Measurements from ENCODE around the gene GPC5.
"Not testable (repeated sequence)": the region's sequence is repeated elsewhere in the genome, so short reads cannot be mapped to it uniquely, and the experiment has no call there.

GPC5 gene

DNA sequence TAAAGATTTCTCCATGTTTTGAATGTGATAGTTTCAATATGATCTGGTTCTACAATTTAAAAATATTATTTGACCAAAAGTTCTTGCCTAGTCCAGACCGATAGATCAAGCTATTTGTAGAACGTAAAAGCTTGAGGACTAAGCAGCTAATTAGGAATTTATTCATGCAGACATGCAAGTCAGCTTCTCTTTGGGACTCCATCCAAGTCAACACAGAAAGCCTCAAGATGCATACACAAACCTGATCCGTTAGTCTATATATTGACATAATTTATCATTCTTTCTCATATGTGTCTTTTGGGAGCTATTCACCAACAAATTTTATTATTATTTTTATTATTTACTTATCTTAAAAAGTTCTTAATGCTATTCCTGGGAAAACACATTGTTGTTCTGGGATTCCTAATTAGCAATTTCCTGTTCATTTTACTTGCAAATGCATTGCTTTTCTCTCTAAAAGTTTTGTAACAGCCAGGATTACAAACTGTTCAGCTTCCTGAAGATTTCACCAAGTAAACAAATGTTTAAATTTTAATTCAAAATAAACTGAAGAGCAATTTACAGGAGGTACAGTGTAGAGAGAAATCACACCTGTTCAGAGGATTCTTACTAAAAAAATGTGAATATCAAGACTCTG is 375.3 kb downstream of the GPC5 start:
- no peak for DNase-seq
- Histone ChIP-seq H3K27me3 (no peaks in the 10 kb centered on the region), H3K36me3 (no peaks in the 10 kb centered on the region), H3K4me1 (no peaks in the 10 kb centered on the region), H3K4me3 (no peak overlapping the region), H3K27ac (no peak overlapping the region), H3K9me3 (no peaks in the 10 kb centered on the region)
- TF ChIP-seq, protein P1, sequence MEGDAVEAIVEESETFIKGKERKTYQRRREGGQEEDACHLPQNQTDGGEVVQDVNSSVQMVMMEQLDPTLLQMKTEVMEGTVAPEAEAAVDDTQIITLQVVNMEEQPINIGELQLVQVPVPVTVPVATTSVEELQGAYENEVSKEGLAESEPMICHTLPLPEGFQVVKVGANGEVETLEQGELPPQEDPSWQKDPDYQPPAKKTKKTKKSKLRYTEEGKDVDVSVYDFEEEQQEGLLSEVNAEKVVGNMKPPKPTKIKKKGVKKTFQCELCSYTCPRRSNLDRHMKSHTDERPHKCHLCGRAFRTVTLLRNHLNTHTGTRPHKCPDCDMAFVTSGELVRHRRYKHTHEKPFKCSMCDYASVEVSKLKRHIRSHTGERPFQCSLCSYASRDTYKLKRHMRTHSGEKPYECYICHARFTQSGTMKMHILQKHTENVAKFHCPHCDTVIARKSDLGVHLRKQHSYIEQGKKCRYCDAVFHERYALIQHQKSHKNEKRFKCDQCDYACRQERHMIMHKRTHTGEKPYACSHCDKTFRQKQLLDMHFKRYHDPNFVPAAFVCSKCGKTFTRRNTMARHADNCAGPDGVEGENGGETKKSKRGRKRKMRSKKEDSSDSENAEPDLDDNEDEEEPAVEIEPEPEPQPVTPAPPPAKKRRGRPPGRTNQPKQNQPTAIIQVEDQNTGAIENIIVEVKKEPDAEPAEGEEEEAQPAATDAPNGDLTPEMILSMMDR (IDR thresholded peaks at IDR 0.05): no peak
- intact Hi-C loops (cut with DNase I; ENCODE audit: low total_unique reads): no loop called here

DNA sequence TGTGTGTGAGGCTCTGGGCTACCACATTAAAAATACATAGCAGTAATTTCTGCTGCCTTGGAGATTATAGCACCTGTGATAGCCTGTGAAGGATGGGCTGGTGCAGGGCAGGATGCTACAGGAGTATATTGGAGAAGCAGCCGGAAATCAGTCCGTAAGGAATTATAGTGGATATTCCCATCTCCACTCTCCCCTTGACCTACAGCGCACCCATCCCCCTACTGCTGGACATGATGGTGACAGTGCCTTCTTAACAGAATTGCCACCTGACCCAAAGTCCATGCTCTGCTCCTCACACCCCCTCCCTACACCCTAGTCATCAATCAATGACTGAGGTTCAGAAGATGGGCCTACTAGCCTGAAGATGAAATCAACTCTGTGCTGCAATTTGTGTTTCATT is 376.0 kb downstream of the GPC5 start:
- Histone ChIP-seq H3K4me1 (no peaks in the 10 kb centered on the region), H3K27me3 (no peaks in the 10 kb centered on the region), H3K36me3 (no peaks in the 10 kb centered on the region), H3K9me3 (no peaks in the 10 kb centered on the region), H3K27ac (no peak overlapping the region), H3K4me3 (no peak overlapping the region)
- TF ChIP-seq, protein P1 (IDR thresholded peaks at IDR 0.05): no peak
- no peak for DNase-seq
- intact Hi-C loops (cut with DNase I; ENCODE audit: low total_unique reads): no loop called here

DNA sequence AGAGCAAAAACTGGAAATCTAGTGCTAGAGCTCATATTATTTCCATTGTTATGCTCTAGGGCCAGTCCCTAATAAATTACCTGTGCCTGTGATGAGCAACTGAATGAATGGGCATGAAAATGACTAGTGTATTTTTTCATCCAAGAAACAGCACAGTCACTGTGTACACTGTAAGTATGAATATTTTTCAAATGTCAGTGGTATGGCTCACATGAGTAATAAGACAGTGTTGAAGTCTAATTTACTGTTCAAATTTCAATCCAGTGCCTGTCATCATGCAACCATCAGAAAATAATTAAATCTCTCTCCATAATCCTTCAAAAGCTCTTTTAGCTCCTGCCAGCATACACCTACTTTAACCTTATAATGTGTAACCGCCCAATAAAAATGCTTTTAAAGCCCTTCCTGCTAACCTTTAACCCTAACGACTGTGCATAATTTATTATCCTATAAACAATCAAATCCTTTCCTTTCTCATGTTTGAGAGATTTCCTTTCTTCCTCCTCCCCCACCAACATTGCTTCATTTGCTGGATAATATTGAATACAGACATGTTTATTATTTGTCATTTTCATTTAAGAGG is 378.3 kb downstream of the GPC5 start:
- H3K27me3 ChIP-seq: no peaks in the 10 kb centered on the region
- TF ChIP-seq, protein P1 (IDR thresholded peaks at IDR 0.05): no peak
- H3K9me3 ChIP-seq: no peaks in the 10 kb centered on the region
- DNase-seq: no peak
- H3K36me3 ChIP-seq: no peaks in the 10 kb centered on the region
- H3K4me3 ChIP-seq: no peak overlapping the region
- no peak overlapping the region for H3K27ac ChIP-seq
- H3K4me1 ChIP-seq: no peaks in the 10 kb centered on the region
- intact Hi-C loops (cut with DNase I; ENCODE audit: low total_unique reads): no loop called here

DNA sequence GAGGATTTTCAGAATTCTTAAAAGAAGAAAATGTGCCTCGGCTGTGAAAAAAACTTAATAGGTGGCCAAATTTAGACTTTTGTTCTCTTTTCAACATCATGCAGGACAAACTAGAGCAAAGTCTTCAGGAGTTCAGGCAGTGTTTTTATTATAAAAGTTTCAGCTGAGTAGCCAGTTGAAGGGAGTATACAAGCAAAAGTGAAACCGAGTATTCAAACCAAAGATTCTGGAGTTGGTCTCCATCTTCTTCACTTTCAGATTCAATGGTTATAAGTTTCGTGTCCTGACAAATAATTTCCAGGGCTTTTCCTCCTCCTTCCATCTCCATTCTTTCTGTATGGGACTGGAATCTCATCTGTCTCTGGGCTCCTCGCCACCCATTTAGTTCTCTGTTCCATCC is 379.7 kb downstream of the GPC5 start:
- Histone ChIP-seq H3K4me3 (no peak overlapping the region), H3K36me3 (no peaks in the 10 kb centered on the region), H3K9me3 (no peaks in the 10 kb centered on the region), H3K27ac (no peak overlapping the region), H3K4me1 (no peaks in the 10 kb centered on the region), H3K27me3 (no peaks in the 10 kb centered on the region)
- TF ChIP-seq, protein P1 (IDR thresholded peaks at IDR 0.05): no peak
- intact Hi-C loops (cut with DNase I; ENCODE audit: low total_unique reads): no loop called here
- DNase-seq: no peak

DNA sequence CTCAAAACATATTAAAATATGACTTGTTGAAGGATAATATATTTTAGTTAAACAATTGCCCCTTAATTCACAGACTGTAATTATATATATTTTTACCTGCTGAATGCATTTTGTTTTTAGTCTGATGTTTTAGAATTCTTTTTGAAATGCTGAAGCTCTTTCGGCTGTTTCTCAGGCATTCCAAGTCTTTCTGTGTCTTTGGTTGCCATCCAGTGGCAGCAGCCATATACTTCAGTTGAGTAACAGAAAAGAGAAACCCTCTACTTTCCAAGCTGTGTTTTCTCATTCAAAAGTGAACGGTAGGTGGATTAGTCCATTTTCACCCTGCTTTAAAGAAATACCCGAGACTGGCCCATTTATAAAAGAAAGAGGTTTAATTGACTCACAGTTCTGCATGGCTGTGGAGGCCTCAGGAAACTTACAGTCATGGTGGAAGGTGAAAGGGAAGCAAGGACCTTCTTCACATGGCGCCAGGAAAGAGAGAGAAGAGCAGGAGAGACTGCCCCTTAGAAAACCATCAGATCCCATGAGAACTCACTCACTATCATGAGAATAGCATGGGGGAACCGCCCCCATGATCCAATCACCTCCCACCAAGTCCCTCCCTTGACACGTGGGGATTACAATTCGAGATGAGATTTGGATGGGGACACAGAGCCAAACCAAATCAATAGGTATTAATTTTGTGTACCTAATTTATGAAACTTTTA is 383.7 kb downstream of the GPC5 start:
- H3K36me3 ChIP-seq; H3K27ac ChIP-seq; H3K4me1 ChIP-seq; DNase-seq; H3K9me3 ChIP-seq; H3K27me3 ChIP-seq; H3K4me3 ChIP-seq; intact Hi-C loops (cut with DNase I; ENCODE audit: low total_unique reads): not testable (repeated sequence)

DNA sequence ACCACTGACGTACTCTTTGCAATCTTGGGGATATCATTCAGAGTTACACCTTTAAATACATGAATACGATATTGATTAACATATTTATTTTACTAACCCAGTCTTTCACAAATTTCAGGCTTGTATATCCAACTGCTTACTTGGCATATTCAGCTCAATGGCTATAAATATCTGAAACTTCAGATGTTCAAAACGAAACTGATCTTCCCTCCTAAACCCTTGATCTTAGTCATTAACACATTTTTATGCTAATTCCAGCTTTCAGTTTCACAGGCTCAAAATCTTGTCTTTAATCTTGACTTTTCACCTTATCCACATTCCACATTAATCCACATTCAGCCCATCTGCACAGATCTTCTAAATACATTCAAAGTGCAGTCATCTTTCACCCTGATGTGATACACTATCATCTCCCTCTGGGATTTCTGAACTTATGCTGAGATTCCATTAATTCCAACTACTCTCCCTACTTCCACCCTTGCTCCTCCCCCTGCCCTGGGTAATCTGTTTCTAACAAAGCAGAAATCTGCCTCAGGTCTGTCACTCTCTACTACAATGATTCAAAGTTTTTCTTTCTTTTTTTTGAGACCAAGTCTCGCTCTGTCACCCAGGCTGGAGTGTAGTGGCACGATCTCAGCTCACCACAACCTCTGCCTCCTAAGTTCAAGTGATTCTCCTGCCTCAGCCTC is 387.2 kb downstream of the GPC5 start:
- TF ChIP-seq, protein P1 (IDR thresholded peaks at IDR 0.05): no peak
- intact Hi-C loops (cut with DNase I; ENCODE audit: low total_unique reads): no loop called here

More for the DNA sequence above, 387.2 kb downstream of the GPC5 start:
- DNase-seq: no peak
- no peak overlapping the region for H3K27ac ChIP-seq
- H3K4me3 ChIP-seq: no peak overlapping the region
- H3K36me3 ChIP-seq: no peaks in the 10 kb centered on the region
- H3K27me3 ChIP-seq: no peaks in the 10 kb centered on the region
- no peaks in the 10 kb centered on the region for H3K4me1 ChIP-seq
- H3K9me3 ChIP-seq: no peaks in the 10 kb centered on the region

All from tibial artery (tissue), 4 donors.